HCT116 (cell line): ENCODE measurements around the gene MRPL36. TPM values are rescaled to one million over a fixed set of nuclear protein-coding genes. Genes with fewer than 3 reads are reported as not detected.

Source experiments
- ATAC-seq: fragments of 200-7000 bp; cut with Tn5 transposase; 2 replicates; pipeline ENCODE4 v1.9.1; 2020; ENCODE audit warnings: mild to moderate bottlenecking, moderate library complexity
- BruUV-seq: library from RNA; stranded (reverse); fragments of 400-500 nt; replicated peaks from 2 replicates; lab custom pipeline; 2021; lab: Mats Ljungman, UMichigan
- CTCF ChIA-PET: fragments of 300-600 bp; sonication (Branson Sonifier 250); formaldehyde crosslinking; loops from one replicate; lab custom pipeline; 2021; ENCODE audit warnings: antibody characterized with exemption; lab: Charles Lee
- POLR2A ChIA-PET: fragments of 300-600, 350-600 bp; sonication (Branson Sonifier 250); formaldehyde crosslinking; loops from one replicate; lab custom pipeline; 2021; ENCODE audit warnings: antibody characterized with exemption; lab: Charles Lee
- RAD21 ChIA-PET, 2 experiments: fragments of 300-600 bp; sonication (Branson Sonifier 250); formaldehyde crosslinking; loops; one replicate each; lab custom pipeline; 2023; ENCODE audit warnings: low total read pairs in 2 of 2; ENCODE audit not compliant: uncharacterized antibody in 2 of 2, unreplicated experiment in 2 of 2, low non-redundant PET in 1 of 2; lab: Charles Lee
- DNase-seq: peaks from one replicate; pipeline ENCODE4 v3.0.0-alpha.2; 2010; ENCODE audit warnings: low read depth, low spot score
- H2AFZ ChIP-seq: fragments of 200-600 bp; shearing (Covaris generic), sonication (generic); 2 replicates; pipeline ENCODE4 v1.6.1; 2017; ENCODE audit warnings: low read depth, mixed run types, mixed read lengths, antibody characterized with exemption, low read length; ENCODE audit not compliant: poor library complexity, severe bottlenecking
- H3K27ac ChIP-seq: 2 replicates; pipeline ENCODE4 v1.5.1; 2012; ENCODE audit warnings: low read depth, low read length
- H3K27me3 ChIP-seq: fragments of 200-600 bp; sonication (generic); 2 replicates; pipeline ENCODE4 v1.6.1; 2016; ENCODE audit warnings: mixed run types, low read length, mixed read lengths; ENCODE audit not compliant: insufficient read depth
- H3K36me3 ChIP-seq, 2 experiments: fragments of 200-500 bp in 1 of 2; fragments of 200-600 bp in 1 of 2; sonication (Bioruptor generic) in 1 of 2; sonication (generic) in 1 of 2; 2 replicates each; pipeline versions ENCODE4 v1.5.1 to v1.6.1; 2014 to 2016; ENCODE audit warnings: low read length in 2 of 2, inconsistent platforms in 1 of 2, mixed read lengths in 1 of 2, mixed run types in 1 of 2; ENCODE audit not compliant: insufficient read depth in 2 of 2, control insufficient read depth in 1 of 2
- H3K4me1 ChIP-seq, 2 experiments: fragments of 200-600 bp in 1 of 2; sonication (generic) in 1 of 2; 2 replicates each; pipeline versions ENCODE4 v1.5.1 to v1.6.1; 2012 to 2017; ENCODE audit warnings: low read length in 2 of 2, inconsistent platforms in 1 of 2, mild to moderate bottlenecking in 1 of 2, mixed read lengths in 1 of 2, mixed run types in 1 of 2, moderate library complexity in 1 of 2; ENCODE audit not compliant: insufficient read depth in 2 of 2, control insufficient read depth in 1 of 2
- H3K4me2 ChIP-seq: fragments of 200-600 bp; sonication (generic); 2 replicates; pipeline ENCODE4 v1.6.1; 2017; ENCODE audit warnings: mixed run types, low read length, mixed read lengths
- H3K4me3 ChIP-seq, 2 experiments: fragments of 200-600 bp in 1 of 2; sonication (generic) in 1 of 2; replicated peaks in 1 of 2; 2 replicates each; pipeline ENCODE4 v1.5.1; 2011 to 2016; ENCODE audit warnings: low read length in 2 of 2, control low read depth in 1 of 2, low read depth in 1 of 2, mild to moderate bottlenecking in 1 of 2, mixed read lengths in 1 of 2, mixed run types in 1 of 2
- H3K79me2 ChIP-seq: fragments of 200-600 bp; sonication (generic); 2 replicates; pipeline ENCODE4 v1.6.1; 2017; ENCODE audit warnings: mild to moderate bottlenecking, mixed run types, low read length, moderate library complexity, mixed read lengths; ENCODE audit not compliant: insufficient read depth
- H3K9ac ChIP-seq: fragments of 200-600 bp; sonication (generic); 2 replicates; pipeline ENCODE4 v1.6.1; 2016; ENCODE audit warnings: low read length, mixed read lengths
- H3K9me2 ChIP-seq: fragments of 200-600 bp; sonication (generic), shearing (Covaris generic); 2 replicates; pipeline ENCODE4 v1.6.1; 2017; ENCODE audit warnings: mixed run types, mild to moderate bottlenecking, moderate library complexity; ENCODE audit not compliant: insufficient read depth
- H3K9me3 ChIP-seq, 2 experiments: fragments of 200-500 bp in 1 of 2; fragments of 200-600 bp in 1 of 2; sonication (Bioruptor generic) in 1 of 2; sonication (generic) in 1 of 2; 2 replicates each; pipeline ENCODE4 v1.6.1; 2014 to 2017; ENCODE audit warnings: low read length in 2 of 2, mixed read lengths in 2 of 2, inconsistent platforms in 1 of 2, low read depth in 1 of 2, mild to moderate bottlenecking in 1 of 2, mixed run types in 1 of 2, moderate library complexity in 1 of 2; ENCODE audit not compliant: control insufficient read depth in 1 of 2, insufficient read depth in 1 of 2
- H4K20me1 ChIP-seq: fragments of 200-600 bp; sonication (generic), shearing (Covaris generic); 2 replicates; pipeline ENCODE4 v1.6.1; 2017; ENCODE audit warnings: mixed run types, mild to moderate bottlenecking, moderate library complexity; ENCODE audit not compliant: insufficient read depth
- ATF3 ChIP-seq: IDR thresholded peaks from 2 replicates; pipeline ENCODE4 v1.6.1; 2012
- CEBPB ChIP-seq: IDR thresholded peaks from 2 replicates; pipeline ENCODE4 v1.6.1; 2012; ENCODE audit warnings: low read depth
- ELF1 ChIP-seq: IDR thresholded peaks from 2 replicates; pipeline ENCODE4 v1.6.1; 2012; ENCODE audit warnings: low read depth, borderline replicate concordance
- JUND ChIP-seq: IDR thresholded peaks from 2 replicates; pipeline ENCODE4 v1.6.1; 2012
- POLR2AphosphoS5 ChIP-seq: IDR thresholded peaks from 2 replicates; pipeline ENCODE4 v1.6.1; 2011; ENCODE audit warnings: mild to moderate bottlenecking, low read depth, low read length, moderate library complexity
- REST ChIP-seq: IDR thresholded peaks from 2 replicates; pipeline ENCODE4 v1.6.1; 2012; ENCODE audit warnings: low read depth
- SRF ChIP-seq: IDR thresholded peaks from 2 replicates; pipeline ENCODE4 v1.6.1; 2012; ENCODE audit warnings: low read depth
- intact Hi-C: fragments of 100-400 bp; cut with micrococcal nuclease; formaldehyde crosslinking; loops from 2 replicates; pipeline ENCODE4 v1.10.0; 2022
- total RNA-seq: library from RNA; stranded (reverse); gene quantifications from one replicate; pipeline ENCODE4 v1.2.1, GENCODE V29; 2021; ENCODE audit not compliant: unreplicated experiment

MRPL36 gene
- total RNA-seq, 1 experiment from 2014 or later = 71.9 TPM

GRCh38 chr5:1756481-1756880, 43.2 kb downstream of the MRPL36 start:
- TF ChIP-seq ELF1 = no peak
- TF ChIP-seq REST = no peak
- no peak for TF ChIP-seq SRF
- TF ChIP-seq, all 23 proteins: peak for 0
- no peak for DNase-seq
- ChIA-PET POLR2A (no interaction called here), RAD21 (no interaction called here), CTCF (no interaction called here)
- no peak for ATAC-seq
- H3K36me3 ChIP-seq = no peaks in the 10 kb centered on the region
- peaks cover 9% of the 10 kb centered on the region; the same call in 1 of the 2 replicates for H3K27me3 ChIP-seq
- H3K79me2 ChIP-seq = no peaks in the 10 kb centered on the region
- no peaks in the 10 kb centered on the region for H4K20me1 ChIP-seq
- no peak overlapping the region for H3K9ac ChIP-seq
- H2AFZ ChIP-seq = no peak overlapping the region
- H3K4me3 ChIP-seq = no peak overlapping the region
- intact Hi-C loops = no loop called here
- H3K4me1 ChIP-seq = no peaks in the 10 kb centered on the region
- no peak overlapping the region for H3K4me2 ChIP-seq
- no peaks in the 10 kb centered on the region for H3K9me3 ChIP-seq
- BruUV-seq = no TSS peak
- no peaks in the 10 kb centered on the region for H3K9me2 ChIP-seq
- no peak overlapping the region for H3K27ac ChIP-seq

- H3K9me2 ChIP-seq = no peaks in the 10 kb centered on the region
- H3K27ac ChIP-seq = no peak overlapping the region
- no peak overlapping the region for H3K4me3 ChIP-seq
- ChIA-PET POLR2A (no interaction called here), CTCF (no interaction called here), RAD21 (no interaction called here)
- DNase-seq = no peak
- H3K9me3 ChIP-seq = no peaks in the 10 kb centered on the region
- no peaks in the 10 kb centered on the region for H3K79me2 ChIP-seq
- no peak overlapping the region for H3K4me2 ChIP-seq
- no peaks in the 10 kb centered on the region for H4K20me1 ChIP-seq
- TF ChIP-seq ATF3 = no peak
- no peak for TF ChIP-seq REST
- no peak for TF ChIP-seq ELF1
- no peak for TF ChIP-seq POLR2AphosphoS5
- TF ChIP-seq JUND = no peak
- no peak for TF ChIP-seq CEBPB
- no peak for TF ChIP-seq SRF
- no peaks in the 10 kb centered on the region for H3K4me1 ChIP-seq
- no peak for ATAC-seq
- BruUV-seq = no TSS peak
- no peak overlapping the region for H3K9ac ChIP-seq
- no peak overlapping the region for H2AFZ ChIP-seq
- intact Hi-C loops = no loop called here
- peaks cover 9% of the 10 kb centered on the region; the same call in 1 of the 2 replicates for H3K27me3 ChIP-seq
- no peaks in the 10 kb centered on the region for H3K36me3 ChIP-seq
Measured at GRCh38 chr5:1755321-1755949, 44.2 kb downstream of the MRPL36 start.
